Activated naive CD8-positive, alpha-beta T cell treated with anti-CD3 and anti-CD28 coated beads, Interleukin-2, amount 50 U/mL, for 16 hours (primary cell): Measurements from ENCODE around the gene LY6G6C.

ENCODE experiments used
- DNase-seq: peaks from one replicate; pipeline ENCODE4 v3.0.0-alpha.2; 2020; ENCODE audit warnings: low read depth, low spot score

Gene LY6G6C, protein sequence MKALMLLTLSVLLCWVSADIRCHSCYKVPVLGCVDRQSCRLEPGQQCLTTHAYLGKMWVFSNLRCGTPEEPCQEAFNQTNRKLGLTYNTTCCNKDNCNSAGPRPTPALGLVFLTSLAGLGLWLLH

GRCh38 chr6:31721351-31722020 lies at the start of gene LY6G6C:
Gene LY6G6C, minus strand, starts transcription at chr6:31721746. Its CDS starts 67 bp downstream, at chr6:31721679.
- DNase-seq, result no peak

DNA sequence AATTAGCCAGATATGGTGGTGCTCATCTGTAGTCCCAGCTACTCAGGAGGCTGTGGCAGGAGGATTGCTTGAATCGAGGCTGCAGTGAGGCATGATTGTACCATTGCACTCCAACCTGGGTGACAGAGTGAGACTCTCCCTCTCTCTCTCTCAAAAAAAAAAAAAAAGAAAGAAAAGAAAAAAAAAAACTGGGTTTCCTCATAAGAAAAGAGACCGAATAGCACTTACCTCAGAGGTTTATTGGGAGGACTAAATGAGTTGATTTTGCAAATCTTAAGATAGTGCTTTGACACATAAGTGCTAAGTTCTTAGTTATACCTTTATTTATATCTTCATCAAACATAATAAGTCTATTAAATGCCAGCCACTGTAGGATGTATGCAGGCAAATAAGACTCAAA lies 49.3 kb upstream of the LY6G6C start:
- no peak for DNase-seq

DNA sequence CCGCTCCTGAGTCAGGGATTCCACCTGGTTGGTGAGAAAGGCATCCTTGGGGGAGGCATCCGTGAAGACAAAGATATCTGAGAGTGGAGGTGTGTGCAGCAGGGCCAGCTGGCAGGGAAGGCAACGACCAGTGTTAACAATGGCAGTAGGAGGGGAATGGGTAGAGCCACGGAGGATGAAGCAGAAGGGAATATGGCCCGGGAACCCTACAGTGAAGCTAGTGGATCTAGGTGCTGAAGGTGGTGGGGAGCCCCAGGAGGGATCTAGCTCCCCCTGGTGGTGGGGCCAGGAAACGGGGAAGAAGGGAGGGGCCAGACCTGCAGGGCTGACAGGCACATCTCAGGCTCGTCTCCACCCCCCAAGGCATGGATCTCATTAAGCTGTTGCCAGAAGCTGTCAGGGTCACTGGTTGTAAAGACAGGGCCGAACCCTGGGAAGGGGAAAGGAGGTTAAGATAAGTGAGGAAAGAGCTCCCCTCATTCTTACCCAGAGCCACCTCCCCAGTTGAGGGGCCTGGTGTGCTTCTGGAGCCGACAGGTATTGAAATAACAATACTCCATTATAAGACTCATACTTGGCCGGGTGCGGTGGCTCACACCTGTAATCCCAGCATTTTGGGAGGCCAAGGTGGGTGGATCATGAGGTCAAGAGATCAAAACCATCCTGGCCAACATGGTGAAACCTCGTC lies 48.3 kb upstream of the LY6G6C start:
- DNase-seq, result peak; percentile 52

DNA sequence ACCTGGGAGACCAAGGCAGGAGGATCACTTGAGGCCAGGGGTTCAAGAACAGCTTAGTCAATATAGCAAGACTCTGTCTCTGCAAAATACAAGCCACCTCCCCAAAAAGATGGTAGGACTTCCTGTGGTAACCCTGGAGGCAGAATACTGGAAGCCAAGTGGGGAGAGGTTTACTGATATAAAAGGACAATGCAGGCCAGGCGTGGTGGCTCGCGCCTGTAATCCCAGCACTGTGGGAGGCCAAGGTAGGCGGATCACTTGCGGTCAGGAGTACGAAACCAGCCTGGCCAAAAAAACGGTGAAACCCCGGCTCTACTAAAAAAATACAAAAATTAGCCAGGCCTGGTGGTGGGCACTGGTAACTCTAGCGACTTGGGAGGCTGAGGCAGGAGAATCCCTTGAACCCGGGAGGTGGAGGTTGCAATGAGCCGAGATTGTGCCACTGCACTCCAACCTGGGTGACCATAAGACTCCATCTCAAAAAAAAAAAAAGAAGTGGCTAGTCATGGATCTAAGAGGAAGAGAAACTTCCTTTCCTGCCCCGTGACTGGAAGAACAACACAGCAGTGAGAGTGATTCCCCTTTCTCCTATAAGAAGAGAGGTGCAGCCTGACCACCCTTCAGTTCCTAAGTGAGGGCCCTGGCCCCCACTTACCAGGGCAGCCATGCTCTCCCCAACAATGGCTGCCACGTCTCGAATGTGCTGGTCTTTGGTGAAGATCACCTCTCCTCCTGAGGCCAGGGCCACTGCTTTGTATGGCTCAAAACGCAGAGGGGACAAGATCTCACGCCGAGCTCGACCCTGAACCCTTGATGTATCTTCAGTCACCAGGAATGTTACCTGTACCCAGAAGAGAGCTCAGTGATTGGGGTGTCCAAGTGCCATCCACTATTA lies 47.1 kb upstream of the LY6G6C start:
- no peak for DNase-seq

- no peak for DNase-seq
Measured at GRCh38 chr6:31767096-31767645, 45.6 kb upstream of the LY6G6C start.

GRCh38 chr6:31765910-31766794 lies 44.6 kb upstream of the LY6G6C start:
- no peak for DNase-seq

GRCh38 chr6:31765559-31765909 lies 44.0 kb upstream of the LY6G6C start:
- no peak for DNase-seq

GRCh38 chr6:31764198-31764597 lies 42.7 kb upstream of the LY6G6C start:
- no peak for DNase-seq

DNA sequence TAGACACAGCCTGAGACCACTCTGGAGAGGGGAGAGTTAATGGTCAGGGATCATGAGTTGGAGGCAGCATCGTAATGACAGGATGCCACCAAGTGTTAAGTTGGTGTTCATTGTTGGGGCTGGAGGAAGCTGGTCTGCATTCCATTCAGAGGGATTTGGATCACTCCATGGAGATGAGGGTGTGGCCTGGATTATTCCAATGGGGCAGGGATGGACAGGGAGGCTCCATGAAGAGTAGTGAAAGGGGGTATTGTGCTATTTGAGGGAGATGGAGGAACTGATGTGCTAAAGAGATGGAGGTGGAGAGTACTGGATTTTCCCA lies 42.0 kb upstream of the LY6G6C start:
- DNase-seq, result no peak

GRCh38 chr6:31762878-31763618 lies 41.5 kb upstream of the LY6G6C start:
- no peak for DNase-seq

DNA sequence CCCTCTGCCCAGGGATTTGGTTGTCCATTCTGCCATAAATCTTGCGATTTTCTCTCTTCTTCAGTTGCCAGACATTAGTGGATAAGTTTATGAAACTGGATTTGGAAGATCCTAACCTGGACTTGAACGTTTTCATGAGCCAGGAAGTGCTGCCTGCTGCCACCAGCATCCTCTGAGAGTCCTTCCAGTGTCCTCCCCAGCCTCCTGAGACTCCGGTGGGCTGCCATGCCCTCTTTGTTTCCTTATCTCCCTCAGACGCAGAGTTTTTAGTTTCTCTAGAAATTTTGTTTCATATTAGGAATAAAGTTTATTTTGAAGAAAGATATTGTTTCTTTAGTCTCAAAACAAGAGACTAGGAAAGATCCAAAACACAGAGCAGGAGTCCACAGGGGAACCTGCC lies 40.8 kb upstream of the LY6G6C start, which contains the start of gene SAPCD1:
Gene SAPCD1 (plus strand): TSS at position 301 of the 400 bp plus-strand sequence. CDS start 399 bp downstream, outside the sequence.
- no peak for DNase-seq

DNA sequence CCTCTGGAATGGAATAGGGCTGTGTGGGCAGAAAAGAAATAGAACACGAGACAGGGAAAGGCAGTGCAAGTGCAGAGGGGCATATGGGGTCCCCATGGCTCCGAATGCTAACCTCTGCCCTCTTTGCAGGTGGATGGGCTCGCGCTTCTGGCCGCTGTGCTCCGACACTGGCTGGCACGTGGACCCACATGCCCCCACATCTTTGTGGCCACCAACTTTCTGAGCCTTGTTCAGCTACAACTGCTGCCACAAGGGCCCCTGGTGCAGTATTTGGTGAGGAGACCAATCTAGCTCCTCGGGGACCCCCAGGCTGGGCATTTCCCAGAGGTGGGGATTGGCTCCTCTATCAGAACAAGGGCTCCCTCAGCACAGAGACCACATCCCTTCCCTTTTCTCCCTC lies 39.8 kb upstream of the LY6G6C start:
- no peak for DNase-seq

GRCh38 chr6:31760790-31761189 lies 39.2 kb upstream of the LY6G6C start:
- no peak for DNase-seq

DNA sequence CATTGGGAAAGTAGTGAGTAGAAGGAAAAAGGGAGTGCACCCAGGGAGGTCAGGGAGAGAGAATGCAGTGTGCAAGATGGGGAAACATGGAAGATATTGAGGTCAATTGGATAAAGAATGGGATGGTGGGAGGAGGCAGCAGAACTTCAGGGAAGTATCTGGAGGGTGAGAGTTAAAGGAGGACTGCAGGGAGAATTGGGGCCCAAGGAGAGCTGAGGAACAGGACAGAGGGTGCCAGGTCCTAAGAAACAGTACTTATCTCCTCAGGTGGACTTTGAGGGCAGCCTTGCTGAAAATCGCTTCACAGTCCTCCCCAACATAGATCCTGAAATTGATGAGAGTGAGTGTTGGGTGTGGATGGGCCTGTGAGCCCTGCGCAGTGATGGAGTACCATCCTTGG lies 36.7 kb upstream of the LY6G6C start:
- no peak for DNase-seq

DNA sequence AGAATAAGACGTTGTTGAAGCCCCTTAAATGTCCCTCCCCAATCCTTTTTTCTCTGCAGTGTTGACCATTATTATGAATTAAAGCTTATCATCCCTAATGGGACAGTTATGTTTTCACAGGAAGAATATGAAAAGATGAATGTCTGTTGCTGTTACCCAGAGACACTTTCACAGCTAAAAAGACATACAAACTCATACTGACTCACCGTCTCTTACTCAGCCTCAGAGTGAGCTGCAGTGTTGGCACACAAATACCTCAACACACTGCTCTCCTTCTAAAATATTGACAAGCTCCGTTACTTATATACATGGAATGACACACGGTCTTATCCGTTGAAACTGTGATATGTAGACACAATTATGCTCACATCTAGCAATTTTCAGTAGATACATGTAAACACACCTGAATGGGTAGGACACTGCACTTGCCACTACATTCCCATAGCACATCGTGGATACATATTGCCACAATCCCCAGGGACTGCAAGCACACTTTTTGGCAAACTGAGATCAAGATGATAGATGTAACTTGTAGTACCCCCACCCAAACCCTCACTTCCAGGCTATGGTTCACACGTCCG lies 31.3 kb upstream of the LY6G6C start:
- no peak for DNase-seq

DNA sequence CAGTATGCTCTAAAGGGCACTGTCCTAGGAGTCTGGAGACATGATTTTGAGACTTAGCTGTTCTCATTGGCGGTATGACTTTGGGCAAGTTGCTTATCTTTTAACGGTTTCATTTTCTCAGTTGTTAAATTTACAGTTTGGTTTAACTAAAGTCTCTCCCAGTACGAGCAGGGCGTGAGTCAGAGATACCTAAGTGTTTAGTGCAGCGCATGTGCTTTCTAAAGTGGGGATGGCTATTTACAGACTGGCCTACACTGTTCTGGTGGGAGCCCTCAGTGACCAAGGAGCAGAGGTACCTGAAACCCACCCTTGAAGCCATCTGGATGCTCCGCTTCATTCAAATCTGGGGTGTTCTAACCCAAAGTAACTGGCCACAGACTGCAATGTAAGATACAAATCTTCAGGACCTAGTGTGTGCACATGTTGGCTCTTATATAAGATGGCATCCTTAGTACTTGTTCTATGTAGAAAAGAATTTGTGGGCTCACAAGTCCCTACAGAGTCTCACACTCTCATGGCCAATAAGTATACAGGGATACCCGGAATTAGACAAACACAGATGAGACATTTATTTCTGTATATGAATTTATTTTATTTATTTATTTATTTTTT lies 29.0 kb upstream of the LY6G6C start:
- no peak for DNase-seq

- no peak for DNase-seq
Measured at GRCh38 chr6:31749301-31750036, 27.9 kb upstream of the LY6G6C start.

DNA sequence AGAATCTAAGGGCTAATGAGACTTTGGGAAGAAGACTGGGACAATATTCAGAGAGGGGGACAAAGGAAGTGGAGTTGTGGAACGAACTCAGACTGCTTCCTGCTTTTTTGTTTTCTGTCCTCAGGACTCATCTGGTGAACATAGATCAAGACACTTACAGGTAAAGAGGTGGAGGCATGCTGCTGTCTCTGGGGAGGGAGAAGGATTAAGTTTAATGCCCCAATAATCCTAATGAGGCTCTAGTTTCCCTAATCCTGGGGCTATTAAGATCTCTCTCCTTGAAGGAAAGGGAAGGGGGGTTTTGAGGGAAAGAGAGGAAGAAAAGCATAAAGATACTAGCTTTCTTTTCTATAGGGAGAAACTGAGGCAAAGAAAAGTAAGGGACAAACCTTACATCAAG lies 22.9 kb upstream of the LY6G6C start:
- DNase-seq, result no peak

- DNase-seq, result no peak
Measured at GRCh38 chr6:31742894-31743293, 21.3 kb upstream of the LY6G6C start.
